ENCODE results near the gene ATP7A. TPM values are rescaled to one million over a fixed set of nuclear protein-coding genes. Genes with fewer than 3 reads are reported as not detected.

The ATP7A gene
- total RNA-seq, 4 donors from 2014 or later, result 4.0 to 6.3 (median 5.1) TPM

- DNase-seq (peak; percentile 89 to 94), ATAC-seq (peak; percentile 84 to 86)
- TF ChIP-seq POLR2A (IDR thresholded peaks at IDR 0.05), result peak; percentile 74 to 89
- TF ChIP-seq CTCF (IDR thresholded peaks at IDR 0.05 in 4 of 5, conservative IDR thresholded peaks at IDR 0.05 in 1 of 5), result no peak
- H3K27me3 ChIP-seq, result no peaks in the 10 kb centered on the region
- H3K9me3 ChIP-seq, result no peaks in the 10 kb centered on the region
- in situ Hi-C loops (cut with MboI; ENCODE audit: low sequenced_read_pairs in 4 of 4) (loop anchor here in 1 of 4 donors (10.0 kb wide), 1 partner anchor 110 kb away; the partner anchor contains the start of gene ATRX), intact Hi-C loops (cut with DNase I; ENCODE audit: low total_unique reads) (loop anchor here (5.0 kb wide), 1 partner anchor 108 kb away; the partner anchor contains the start of gene ATRX)
- H3K27ac ChIP-seq, result peak within 1 kb of the TSS; percentile 87 to 98 (median 92)
- peak within 1 kb of the TSS; percentile 74 to 79 (median 78) for H3K4me3 ChIP-seq
- no peaks in the 10 kb centered on the region for H3K36me3 ChIP-seq
- H3K4me1 ChIP-seq, result peaks cover 8 to 16% of the 10 kb centered on the region in 2 donors
These were observed 15.3 kb upstream of the ATP7A start, which contains the start of gene MAGT1 for GRCh38 chrX:77894921-77895886. Gene MAGT1 (minus strand): TSS chrX:77895435. CDS start chrX:77895410, 25 bp downstream.

GRCh38 chrX:77899081-77899828 lies 11.2 kb upstream of the ATP7A start, which contains the start of gene COX7B:
Gene COX7B (plus strand): TSS chrX:77899468. CDS start chrX:77899554, 86 bp downstream.
- H3K27me3 ChIP-seq, result no peaks in the 10 kb centered on the region
- in situ Hi-C loops (cut with MboI; ENCODE audit: low sequenced_read_pairs in 4 of 4) (loop anchor here in 1 of 4 donors (10.0 kb wide), 1 partner anchor 114 kb away; the partner anchor contains the start of gene ATRX), intact Hi-C loops (cut with DNase I; ENCODE audit: low total_unique reads) (loop anchor here (5.0 kb wide), 1 partner anchor 112 kb away; the partner anchor contains the start of gene ATRX)
- DNase-seq, result peak; percentile 56 to 77
- peak in 2 of 5 experiments; percentile 20 to 30 for TF ChIP-seq CTCF (IDR thresholded peaks at IDR 0.05 in 4 of 5, conservative IDR thresholded peaks at IDR 0.05 in 1 of 5)
- TF ChIP-seq POLR2A (IDR thresholded peaks at IDR 0.05), result peak; percentile 78 to 80
- peaks cover 2 to 21% of the 10 kb centered on the region in 2 donors for H3K4me1 ChIP-seq
- H3K27ac ChIP-seq, result peak within 1 kb of the TSS; percentile 79 to 90 (median 88)
- peak within 1 kb of the TSS; percentile 48 to 77 (median 60) for H3K4me3 ChIP-seq
- no peaks in the 10 kb centered on the region for H3K9me3 ChIP-seq
- peak; percentile 83 to 85 for ATAC-seq
- no peaks in the 10 kb centered on the region for H3K36me3 ChIP-seq

- intact Hi-C loops (cut with DNase I; ENCODE audit: low total_unique reads), result loop anchor here (1.0 to 10.0 kb wide), 2 partner anchors 204 to 226 kb away; partner anchors contain the start of gene PGK1
These were observed 9.8 kb upstream of the ATP7A start for GRCh38 chrX:77900688-77901087.

More at GRCh38 chrX:77900688-77901087, 9.8 kb upstream of the ATP7A start:
- DNase-seq, result no peak
- no peaks in the 10 kb centered on the region for H3K27me3 ChIP-seq
- no peak for TF ChIP-seq CTCF (IDR thresholded peaks at IDR 0.05 in 4 of 5, conservative IDR thresholded peaks at IDR 0.05 in 1 of 5)
- H3K4me3 ChIP-seq, result peak overlapping the region; percentile 48 to 77 (median 60)
- no peaks in the 10 kb centered on the region for H3K36me3 ChIP-seq
- peaks cover 0 to 18% of the 10 kb centered on the region in 2 donors for H3K4me1 ChIP-seq
- no peaks in the 10 kb centered on the region for H3K9me3 ChIP-seq
- in situ Hi-C loops (cut with MboI; ENCODE audit: low sequenced_read_pairs in 4 of 4), result loop anchor here in 3 of 4 donors (10.0 to 25.0 kb wide), 2 partner anchors 204 to 212 kb away; partner anchors contain the start of gene PGK1 (in 3 of the 3)
- peak in 1 of 2 donors; percentile 55 for ATAC-seq
- peak overlapping the region; percentile 79 to 90 (median 88) for H3K27ac ChIP-seq
